SK-N-SH treated with all-trans-retinoic acid at 6 μM for 48 hours (cell line): ENCODE results near the gene INTS14.

Experiments
- ATAC-seq: fragments of 200-7000 bp; cut with Tn5 transposase; 3 replicates; pipeline ENCODE4 v1.9.1; 2020; ENCODE audit warnings: mild to moderate bottlenecking, moderate library complexity
- ARNTL ChIP-seq: fragments of 450-650 bp; formaldehyde crosslinking; IDR thresholded peaks from 2 replicates; pipeline ENCODE4 v1.5.0; 2020; ENCODE audit warnings: low read depth, mild to moderate bottlenecking, moderate library complexity, borderline replicate concordance
- BACH2 ChIP-seq: fragments of 250-450 bp; sonication (Bioruptor Pico); IDR thresholded peaks from 2 replicates; pipeline ENCODE4 v1.9.0; 2021; ENCODE audit warnings: mild to moderate bottlenecking, borderline replicate concordance
- CREB5 ChIP-seq: fragments of 250-450 bp; sonication (Bioruptor Pico); IDR thresholded peaks from 2 replicates; pipeline ENCODE4 v1.5.1; 2020; ENCODE audit warnings: low read depth, mild to moderate bottlenecking, moderate library complexity
- CSDC2 ChIP-seq: fragments of 250-450 bp; sonication (Bioruptor Pico); IDR thresholded peaks from 2 replicates; pipeline ENCODE4 v1.5.0; 2020; ENCODE audit warnings: mild to moderate bottlenecking, moderate library complexity
- CSRNP3 ChIP-seq: fragments of 250-450 bp; sonication (Bioruptor Pico); IDR thresholded peaks from 2 replicates; pipeline ENCODE4 v1.5.1; 2021; ENCODE audit warnings: mild to moderate bottlenecking, moderate library complexity
- ESRRG ChIP-seq: fragments of 250-450 bp; sonication (Bioruptor Pico); IDR thresholded peaks from 2 replicates; pipeline ENCODE4 v1.6.1; 2021; ENCODE audit warnings: mild to moderate bottlenecking
- ISL1 ChIP-seq: fragments of 250-450 bp; sonication (Bioruptor Pico); IDR thresholded peaks from 2 replicates; pipeline ENCODE4 v2.1.2; 2022; ENCODE audit warnings: mild to moderate bottlenecking, moderate library complexity
- OSR1 ChIP-seq: fragments of 250-450 bp; sonication (Bioruptor Pico); IDR thresholded peaks from 2 replicates; pipeline ENCODE4 v1.8.0; 2022; ENCODE audit warnings: moderate library complexity, mild to moderate bottlenecking, inconsistent platforms
- PATZ1 ChIP-seq: fragments of 250-450 bp; sonication (Bioruptor Pico); IDR thresholded peaks from 2 replicates; pipeline ENCODE4 v1.8.0; 2020; ENCODE audit warnings: mild to moderate bottlenecking, moderate library complexity, borderline replicate concordance
- POU6F1 ChIP-seq: fragments of 250-450 bp; sonication (Bioruptor Pico); IDR thresholded peaks from 2 replicates; pipeline ENCODE4 v1.8.0; 2021; ENCODE audit warnings: low read depth, mild to moderate bottlenecking, moderate library complexity, borderline replicate concordance
- PPARA ChIP-seq: fragments of 250-450 bp; sonication (Bioruptor Pico); IDR thresholded peaks from 2 replicates; pipeline ENCODE4 v1.5.0; 2020; ENCODE audit warnings: mild to moderate bottlenecking, borderline replicate concordance
- RARB ChIP-seq: fragments of 250-450 bp; sonication (Bioruptor Pico); IDR thresholded peaks from 2 replicates; pipeline ENCODE4 v1.8.0; 2021; ENCODE audit warnings: mild to moderate bottlenecking, moderate library complexity
- SNAI2 ChIP-seq: fragments of 250-450 bp; sonication (Bioruptor Pico); IDR thresholded peaks from 2 replicates; pipeline ENCODE4 v1.5.0; 2020; ENCODE audit warnings: mild to moderate bottlenecking, moderate library complexity
- TCF4 ChIP-seq: fragments of 250-450 bp; sonication (Bioruptor Pico); IDR thresholded peaks from 2 replicates; pipeline ENCODE4 v1.8.0; 2021; ENCODE audit warnings: mild to moderate bottlenecking, moderate library complexity, borderline replicate concordance
- TOX ChIP-seq: fragments of 250-450 bp; sonication (Bioruptor Pico); IDR thresholded peaks from 2 replicates; pipeline ENCODE4 v1.8.0; 2021; ENCODE audit warnings: mild to moderate bottlenecking, moderate library complexity, borderline replicate concordance
- TSHZ2 ChIP-seq: fragments of 250-450 bp; sonication (Bioruptor Pico); IDR thresholded peaks from 2 replicates; pipeline ENCODE4 v1.5.0; 2020; ENCODE audit warnings: mild to moderate bottlenecking, moderate library complexity
- ZC3H10 ChIP-seq: fragments of 250-450 bp; sonication (Bioruptor Pico); IDR thresholded peaks from 2 replicates; pipeline ENCODE4 v1.5.1; 2021; ENCODE audit warnings: mild to moderate bottlenecking, moderate library complexity
- ZFP3 ChIP-seq: fragments of 250-450 bp; sonication (Bioruptor Pico); IDR thresholded peaks from 2 replicates; pipeline ENCODE4 v1.5.0; 2020; ENCODE audit warnings: mild to moderate bottlenecking, moderate library complexity
- ZFP30 ChIP-seq: fragments of 450-650 bp; formaldehyde crosslinking; IDR thresholded peaks from 2 replicates; pipeline ENCODE4 v1.5.0; 2022; ENCODE audit warnings: mild to moderate bottlenecking, moderate library complexity
- ZNF70 ChIP-seq: fragments of 450-650 bp; formaldehyde crosslinking; IDR thresholded peaks from 2 replicates; pipeline ENCODE4 v1.5.0; 2020; ENCODE audit warnings: mild to moderate bottlenecking, moderate library complexity
- ZNF8 ChIP-seq: fragments of 450-650 bp; formaldehyde crosslinking; IDR thresholded peaks from 2 replicates; pipeline ENCODE4 v1.5.0; 2020; ENCODE audit warnings: mild to moderate bottlenecking, moderate library complexity

The INTS14 gene

GRCh38 chr15:65655026-65655425 lies 44.1 kb upstream of the INTS14 start:
- peak; percentile 57 for ATAC-seq
- TF ChIP-seq OSR1, result no peak
- TF ChIP-seq ZC3H10 (CRISPR knock-in tag), result no peak
- no peak for TF ChIP-seq PPARA
- no peak for TF ChIP-seq PATZ1 (CRISPR knock-in tag)
- no peak for TF ChIP-seq ZFP3 (CRISPR knock-in tag)
- no peak for TF ChIP-seq ZFP30 (CRISPR knock-in tag)
- TF ChIP-seq BACH2 (CRISPR knock-in tag), result no peak
- TF ChIP-seq CSRNP3, result no peak
- no peak for TF ChIP-seq POU6F1 (CRISPR knock-in tag)
- no peak for TF ChIP-seq ZNF70 (CRISPR knock-in tag)
- no peak for TF ChIP-seq ISL1 (CRISPR knock-in tag)

- ATAC-seq, result no peak
- TF ChIP-seq OSR1 (no peak), CSDC2 (CRISPR knock-in tag) (no peak), TCF4 (no peak), ARNTL (CRISPR knock-in tag) (no peak), ZNF8 (CRISPR knock-in tag) (no peak), ISL1 (CRISPR knock-in tag) (no peak), PATZ1 (CRISPR knock-in tag) (no peak), POU6F1 (CRISPR knock-in tag) (no peak), SNAI2 (CRISPR knock-in tag) (no peak), TOX (no peak)
Observed at GRCh38 chr15:65653801-65654521, 43.0 kb upstream of the INTS14 start.

- peak; percentile 53 for ATAC-seq
- TF ChIP-seq TSHZ2 (no peak), CREB5 (CRISPR knock-in tag) (no peak), ISL1 (CRISPR knock-in tag) (no peak), OSR1 (no peak), ZFP3 (CRISPR knock-in tag) (no peak), ESRRG (CRISPR knock-in tag) (no peak), ZNF70 (CRISPR knock-in tag) (no peak), CSDC2 (CRISPR knock-in tag) (no peak), RARB (CRISPR knock-in tag) (no peak)
Observed at GRCh38 chr15:65653341-65653740, 42.4 kb upstream of the INTS14 start.
